GM12872 (cell line): Measurements from ENCODE around the gene MST1.
A peak's percentile ranks its signal among the peaks of the same experiment; 100 is the strongest.

Experiments
- CTCF ChIP-seq: IDR thresholded peaks from 3 replicates; pipeline ENCODE4 v1.5.1; 2011; ENCODE audit warnings: low read depth, mild to moderate bottlenecking, low read length, moderate library complexity; ENCODE audit not compliant: insufficient read depth

Gene MST1

DNA sequence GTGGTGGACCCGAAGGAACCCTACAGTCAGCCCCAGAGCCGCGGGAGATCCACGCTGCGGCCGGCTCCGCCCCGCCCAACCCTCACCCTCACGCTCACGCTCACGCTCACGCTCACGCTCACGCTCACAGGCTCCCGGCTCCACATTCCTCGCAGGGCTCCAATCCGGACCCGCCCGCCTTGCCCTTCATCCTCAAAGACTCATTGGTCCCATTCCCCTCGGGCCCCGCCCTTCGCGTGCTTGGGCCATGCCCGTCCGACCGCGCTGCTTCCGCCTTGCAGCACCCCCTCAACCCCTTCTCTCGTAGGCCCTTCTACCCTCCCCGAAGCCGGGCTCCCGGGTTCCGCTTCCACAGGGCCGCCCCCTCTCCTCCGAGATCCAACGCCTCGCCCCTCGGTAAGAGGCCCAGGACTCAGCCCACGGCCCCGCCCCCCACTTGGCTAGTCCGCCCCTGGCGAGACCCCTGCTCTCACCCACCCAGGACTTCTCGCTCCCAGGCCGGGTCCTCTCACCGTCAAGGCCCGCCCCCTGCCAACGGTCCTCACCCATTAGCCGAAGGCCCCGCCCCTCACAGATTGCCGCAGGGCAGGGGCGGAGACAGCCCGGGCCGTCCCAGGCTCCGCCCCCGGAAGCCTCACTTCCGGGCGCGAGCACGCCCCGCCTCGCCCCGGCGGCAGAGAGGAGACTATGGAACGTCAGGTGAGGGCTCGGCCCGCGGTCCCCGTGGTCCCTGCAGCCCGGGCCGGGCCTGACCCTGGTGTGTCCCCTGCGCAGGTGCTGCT lies 15.4 kb downstream of the MST1 start, which contains the start of gene APEH:
Gene APEH, plus strand, starts transcription at position 637 of the 782 bp plus-strand sequence. Its CDS starts 51 bp downstream, at position 688.
- no peak for TF ChIP-seq CTCF

GRCh38 chr3:49673121-49673714 lies 16.1 kb downstream of the MST1 start:
- no peak for TF ChIP-seq CTCF

- peak; percentile 95 for TF ChIP-seq CTCF
Observed at GRCh38 chr3:49671291-49672288, 17.7 kb downstream of the MST1 start.

- TF ChIP-seq CTCF = no peak
Observed at GRCh38 chr3:49670940-49671290, 18.4 kb downstream of the MST1 start.

DNA sequence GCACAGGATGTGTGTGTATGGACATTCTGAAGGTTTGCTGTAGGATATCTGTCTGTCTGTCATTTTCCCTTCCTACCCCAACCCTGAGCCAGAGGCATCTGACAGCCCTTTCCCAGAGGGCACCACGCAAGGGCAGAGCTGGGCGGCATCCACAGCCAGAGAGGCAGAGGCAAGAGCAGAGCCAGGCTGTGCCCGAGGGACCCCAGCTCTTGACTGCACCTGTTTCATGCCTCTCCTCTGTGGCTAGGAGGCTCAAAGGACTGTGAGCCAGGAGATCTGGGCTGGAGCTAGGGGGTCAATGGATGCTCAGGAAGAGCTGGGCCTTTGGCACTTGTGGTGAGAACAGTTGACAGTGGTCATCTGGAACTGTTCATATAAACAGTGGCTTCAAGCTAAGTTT lies 19.9 kb downstream of the MST1 start:
- TF ChIP-seq CTCF = no peak

GRCh38 chr3:49668861-49669260 lies 20.4 kb downstream of the MST1 start:
- no peak for TF ChIP-seq CTCF

- TF ChIP-seq CTCF = 0 out of 3 replicates have a peak, but pooled peaks have one; percentile 3
Observed at GRCh38 chr3:49668414-49668797, 20.9 kb downstream of the MST1 start.
